ENCODE measurements around the gene NOSTRIN.
"Not testable (repeated sequence)": the region's sequence is repeated elsewhere in the genome, so short reads cannot be mapped to it uniquely, and the experiment has no call there.

The NOSTRIN gene

DNA sequence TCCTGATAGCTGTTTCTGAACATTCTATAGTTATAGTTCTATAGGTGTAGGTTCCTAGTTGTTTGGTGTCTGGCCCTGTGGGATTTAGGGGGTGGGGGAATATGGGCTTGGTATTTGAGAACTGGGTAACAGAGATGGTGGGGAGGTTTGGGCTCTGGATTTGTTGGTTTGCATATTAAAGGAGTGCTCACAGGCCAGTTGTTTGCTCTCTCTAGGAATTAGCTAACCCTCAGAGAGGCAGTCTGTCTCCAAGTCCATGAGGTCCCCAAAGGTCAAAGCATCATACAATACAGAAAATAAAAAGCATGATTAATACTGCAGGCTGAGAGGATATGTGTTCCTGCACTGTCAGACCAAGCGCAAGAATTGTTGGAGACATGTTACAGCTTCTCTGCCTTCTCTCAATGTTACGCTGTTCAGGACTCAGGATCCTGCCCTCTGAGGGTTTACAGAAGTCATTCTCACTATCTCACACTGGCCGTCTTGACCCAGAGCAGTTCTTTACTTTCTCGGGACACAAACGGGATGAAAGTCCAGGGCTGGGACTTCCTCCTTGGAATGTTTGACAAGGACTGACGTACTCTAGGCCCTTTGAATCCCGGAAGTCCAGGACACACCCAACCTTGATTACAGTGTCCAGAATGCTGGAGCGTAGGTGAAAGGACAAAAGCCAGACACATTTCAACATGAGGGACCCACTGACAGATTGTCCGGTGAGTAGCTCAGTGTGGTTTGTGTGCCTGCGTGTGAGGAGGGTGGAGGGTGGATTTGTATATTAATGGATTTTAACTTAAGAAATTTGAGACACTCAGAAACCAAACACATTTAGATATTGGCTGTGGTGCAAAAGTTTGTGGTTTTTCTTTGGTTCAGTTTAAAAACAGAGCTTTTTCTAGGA, at the start of gene NOSTRIN:
TSS of gene NOSTRIN (plus strand) at position 677 of the 898 bp plus-strand sequence. CDS start at position 687, 10 bp downstream.
- no peak for DNase-seq (ENCODE audit: low read depth in 4 of 4, low spot score in 1 of 4)

DNA sequence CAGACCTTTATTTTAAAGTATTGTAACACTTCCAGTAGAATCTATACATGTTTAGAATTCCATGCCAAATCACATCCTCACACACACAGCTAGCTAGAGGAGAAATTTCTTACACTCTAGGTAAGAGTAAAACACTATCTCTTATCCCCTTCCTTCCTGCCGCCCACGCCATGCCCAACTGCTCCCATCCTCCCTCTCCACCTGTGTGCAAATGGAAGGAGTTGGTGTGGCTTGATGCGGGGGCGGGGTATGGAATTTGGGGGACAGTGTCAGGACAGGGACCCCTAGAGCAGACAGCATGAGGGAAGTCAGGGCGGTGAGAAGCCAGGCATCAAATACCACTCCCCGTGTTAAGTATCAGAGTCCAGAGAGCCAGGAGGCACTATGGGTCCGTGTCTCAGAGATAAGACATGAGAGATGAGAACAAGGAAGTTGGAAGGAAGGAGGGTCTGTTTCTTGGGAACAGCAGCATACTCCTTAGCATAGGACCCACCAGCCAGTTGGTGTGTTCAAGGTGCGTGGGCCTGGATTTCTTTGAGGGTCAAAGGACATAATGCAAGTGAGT, 48.6 kb upstream of the NOSTRIN start:
- no peak for DNase-seq (ENCODE audit: low read depth in 4 of 4, low spot score in 1 of 4)

- DNase-seq (ENCODE audit: low read depth in 4 of 4, low spot score in 1 of 4): no peak
Observed at GRCh38 chr2:168757223-168757622, 45.2 kb upstream of the NOSTRIN start.

GRCh38 chr2:168758970-168759820, 43.2 kb upstream of the NOSTRIN start:
- no peak for DNase-seq (ENCODE audit: low read depth in 4 of 4, low spot score in 1 of 4)

DNA sequence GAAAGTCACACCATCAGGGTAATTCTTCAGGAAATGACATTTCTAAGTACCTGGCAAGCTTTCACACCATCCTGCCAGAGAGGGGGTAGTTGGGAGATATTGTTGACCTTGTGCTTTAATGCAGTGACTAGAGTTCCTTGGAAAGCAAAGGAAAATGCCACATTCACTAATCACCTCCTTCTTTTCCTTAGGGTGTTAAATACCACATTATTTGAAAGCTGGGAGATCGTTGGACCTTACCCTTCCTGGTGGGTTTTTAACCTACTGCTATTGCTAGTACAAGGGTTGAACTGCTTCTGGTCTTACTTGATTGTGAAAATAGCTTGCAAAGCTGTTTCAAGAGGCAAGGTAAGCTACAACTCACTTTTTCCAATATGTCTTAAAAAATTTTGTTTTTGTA, 37.0 kb upstream of the NOSTRIN start:
- DNase-seq (ENCODE audit: low read depth in 4 of 4, low spot score in 1 of 4): no peak

- no peak for DNase-seq (ENCODE audit: low read depth in 4 of 4, low spot score in 1 of 4)
Observed at GRCh38 chr2:168766600-168766999, 35.8 kb upstream of the NOSTRIN start.

DNA sequence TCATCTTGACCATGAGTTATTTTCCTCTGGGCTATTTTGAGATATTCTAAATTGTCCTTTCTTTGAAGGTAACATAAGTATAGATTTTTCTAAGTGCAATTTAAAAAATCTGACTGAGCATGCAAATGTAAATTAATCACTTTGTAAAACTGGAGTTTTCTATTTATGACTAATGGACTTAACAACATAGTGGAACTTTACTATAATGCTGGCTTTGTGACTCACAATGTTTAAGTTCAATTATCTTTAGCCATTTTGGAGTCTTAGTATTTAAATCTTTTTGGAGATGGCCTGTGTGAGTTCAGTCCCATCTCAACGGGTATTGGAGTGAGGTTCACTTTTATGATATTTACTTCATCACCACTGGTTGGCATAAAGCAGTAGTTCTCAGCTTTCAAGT, 35.2 kb upstream of the NOSTRIN start:
- DNase-seq (ENCODE audit: low read depth in 4 of 4, low spot score in 1 of 4): no peak

DNA sequence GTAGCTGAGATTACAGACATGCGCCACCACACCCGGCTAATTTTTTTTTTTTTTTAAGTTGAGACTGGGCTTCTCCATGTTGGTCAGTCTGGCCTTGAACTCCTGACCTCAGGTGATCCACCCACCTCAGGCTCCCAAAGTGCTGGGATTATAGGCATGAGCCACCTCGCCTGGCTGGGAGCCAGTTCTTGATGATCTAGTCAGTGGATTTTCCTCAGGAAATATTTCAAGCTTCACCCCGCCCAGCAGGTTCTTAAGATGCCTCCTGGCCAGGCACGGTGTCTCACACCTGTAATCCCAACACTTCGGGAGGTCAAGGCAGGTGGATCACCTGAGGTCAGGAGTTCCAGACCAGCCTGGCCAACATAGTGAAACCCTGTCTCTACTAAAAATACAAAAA, 34.1 kb upstream of the NOSTRIN start:
- not testable (repeated sequence) for DNase-seq (ENCODE audit: low read depth in 4 of 4, low spot score in 1 of 4)

DNA sequence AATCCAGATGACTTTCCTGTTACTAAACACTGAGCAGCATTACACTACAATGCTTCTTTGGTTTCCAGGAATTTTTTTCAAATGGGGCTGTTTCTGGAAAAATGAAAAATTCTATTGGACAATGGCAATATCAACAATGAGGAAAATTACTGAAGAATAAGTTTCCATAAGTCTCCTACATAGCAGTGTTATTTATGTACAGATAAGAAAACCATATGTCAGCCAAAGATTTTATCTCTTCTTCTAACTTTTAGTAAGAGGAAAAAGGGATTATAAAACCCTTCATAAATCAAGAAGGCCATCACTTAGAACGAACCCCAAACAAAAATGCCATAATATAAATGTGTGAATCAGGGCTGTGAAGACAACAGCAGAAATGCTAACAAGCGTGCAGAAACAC, 31.6 kb upstream of the NOSTRIN start:
- no peak for DNase-seq (ENCODE audit: low read depth in 4 of 4, low spot score in 1 of 4)

- DNase-seq (ENCODE audit: low read depth in 4 of 4, low spot score in 1 of 4): no peak
Observed at GRCh38 chr2:168772704-168773103, 29.7 kb upstream of the NOSTRIN start.

- no peak for DNase-seq (ENCODE audit: low read depth in 4 of 4, low spot score in 1 of 4)
Observed at GRCh38 chr2:168773128-168773527, 29.3 kb upstream of the NOSTRIN start.

GRCh38 chr2:168773719-168774521, 28.5 kb upstream of the NOSTRIN start:
- DNase-seq (ENCODE audit: low read depth in 4 of 4, low spot score in 1 of 4): peak in 1 of 4 experiments; percentile 5

GRCh38 chr2:168775837-168776236, 26.6 kb upstream of the NOSTRIN start:
- DNase-seq (ENCODE audit: low read depth in 4 of 4, low spot score in 1 of 4): no peak

DNA sequence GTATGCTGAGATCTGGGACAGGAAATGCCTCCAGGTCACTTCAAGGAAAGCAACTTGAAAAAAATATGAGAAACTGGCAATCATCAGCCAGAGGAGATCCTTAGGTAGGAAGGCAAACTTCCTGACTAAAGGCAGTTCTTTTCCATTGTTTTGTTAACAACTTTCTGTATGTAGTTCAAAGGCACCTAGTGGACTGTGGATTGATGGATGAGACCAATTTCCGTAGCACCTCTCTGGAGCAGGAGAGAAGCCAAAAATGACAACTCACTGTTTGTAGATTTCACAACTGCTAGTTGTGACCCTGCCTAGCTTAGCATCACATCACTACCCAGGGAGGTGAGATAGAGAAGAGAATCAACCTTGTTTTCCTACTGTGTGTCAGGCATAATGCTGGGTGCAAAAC, 21.8 kb upstream of the NOSTRIN start:
- DNase-seq (ENCODE audit: low read depth in 4 of 4, low spot score in 1 of 4): no peak

DNA sequence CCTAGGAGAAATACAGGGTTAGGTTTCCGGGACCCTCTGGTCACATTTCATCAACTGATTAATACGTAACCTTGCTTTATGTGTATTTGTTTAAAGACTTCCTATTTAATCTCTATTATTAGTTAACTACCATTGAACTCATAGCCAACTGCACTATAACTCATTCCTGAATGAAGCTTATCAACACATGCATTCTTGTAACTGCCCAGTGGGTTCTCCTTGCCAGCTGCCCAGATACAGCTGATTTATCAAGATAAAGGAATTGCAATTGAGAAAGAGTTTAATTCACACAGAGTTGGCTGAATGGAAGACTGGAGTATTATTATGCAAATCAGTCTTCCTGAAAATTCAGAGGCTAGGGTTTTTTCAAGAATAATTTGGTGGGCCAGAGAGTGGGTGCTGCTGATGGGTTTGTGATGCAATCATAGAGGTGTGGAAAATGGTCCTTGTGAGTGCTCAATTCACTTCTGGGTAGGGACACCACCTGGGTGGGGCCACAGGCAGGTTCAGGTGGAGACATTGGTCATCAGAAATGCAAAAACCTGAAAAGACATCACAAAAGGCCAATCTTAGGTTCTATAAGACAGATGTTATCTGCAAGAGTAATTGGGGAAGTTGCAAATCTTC, 21.1 kb upstream of the NOSTRIN start:
- DNase-seq (ENCODE audit: low read depth in 4 of 4, low spot score in 1 of 4): no peak

- DNase-seq (ENCODE audit: low read depth in 4 of 4, low spot score in 1 of 4): no peak
Observed at GRCh38 chr2:168782271-168782670, 20.2 kb upstream of the NOSTRIN start.

GRCh38 chr2:168784993-168785392, 17.4 kb upstream of the NOSTRIN start:
- no peak for DNase-seq (ENCODE audit: low read depth in 4 of 4, low spot score in 1 of 4)

GRCh38 chr2:168787098-168787781, 15.2 kb upstream of the NOSTRIN start:
- no peak for DNase-seq (ENCODE audit: low read depth in 4 of 4, low spot score in 1 of 4)

GRCh38 chr2:168787782-168788376, 14.6 kb upstream of the NOSTRIN start:
- DNase-seq (ENCODE audit: low read depth in 4 of 4, low spot score in 1 of 4): no peak

All from stimulated activated CD4-positive, alpha-beta T cell treated with anti-CD3 and anti-CD28 coated beads, Interleukin-1b, Interleukin-23, amount 100 ng/mL, for 24 hours (primary cell).